ENCODE data around the gene MYO3B. TPM values are rescaled to one million over a fixed set of nuclear protein-coding genes. Genes with fewer than 3 reads are reported as not detected.
"Not testable (repeated sequence)": the region's sequence is repeated elsewhere in the genome, so short reads cannot be mapped to it uniquely, and the experiment has no call there.

Gene MYO3B
- total RNA-seq, 2 donors from 2014 or later: 0.09 to 0.74 TPM

GRCh38 chr2:170344663-170345346, 166.9 kb downstream of the MYO3B start:
- WGBS: 88% methylated on average over 3 of the region's 3 CpGs
- H3K27me3 ChIP-seq (replicated peaks; ENCODE audit: insufficient read depth): no peaks in the 10 kb centered on the region
- H3K27ac ChIP-seq: no peak overlapping the region
- intact Hi-C loops (cut with DNase I): no loop called here
- no peaks in the 10 kb centered on the region for H3K9me3 ChIP-seq
- H3K4me1 ChIP-seq (replicated peaks): no peaks in the 10 kb centered on the region
- no peak for DNase-seq (ENCODE audit: low spot score)
- no peak overlapping the region for H3K4me3 ChIP-seq
- no peak for TF ChIP-seq POLR2AphosphoS5 (IDR thresholded peaks at IDR 0.05)
- no peak for TF ChIP-seq CTCF (IDR thresholded peaks at IDR 0.05)
- TF ChIP-seq POLR2A (IDR thresholded peaks at IDR 0.05): no peak
- H3K36me3 ChIP-seq: no peaks in the 10 kb centered on the region

- no peak for TF ChIP-seq CTCF (IDR thresholded peaks at IDR 0.05)
- TF ChIP-seq POLR2A (IDR thresholded peaks at IDR 0.05): no peak
- no peak for TF ChIP-seq POLR2AphosphoS5 (IDR thresholded peaks at IDR 0.05)
- no peaks in the 10 kb centered on the region for H3K27me3 ChIP-seq (replicated peaks; ENCODE audit: insufficient read depth)
- no peaks in the 10 kb centered on the region for H3K9me3 ChIP-seq
- no peaks in the 10 kb centered on the region for H3K4me1 ChIP-seq (replicated peaks)
- no peak overlapping the region for H3K27ac ChIP-seq
- intact Hi-C loops (cut with DNase I): no loop called here
- no peak for DNase-seq (ENCODE audit: low spot score)
- WGBS: 76% methylated on average over 2 of the region's 2 CpGs
- H3K36me3 ChIP-seq: no peaks in the 10 kb centered on the region
- H3K4me3 ChIP-seq: no peak overlapping the region
Measured at GRCh38 chr2:170345607-170346006, 167.7 kb downstream of the MYO3B start.

GRCh38 chr2:170349269-170349668, 171.3 kb downstream of the MYO3B start:
- H3K27me3 ChIP-seq (replicated peaks; ENCODE audit: insufficient read depth); intact Hi-C loops (cut with DNase I): not testable (repeated sequence)
- WGBS: 73% methylated on average over 5 of the region's 5 CpGs

GRCh38 chr2:170350929-170351826, 173.2 kb downstream of the MYO3B start:
- Histone ChIP-seq H3K36me3 (no peaks in the 10 kb centered on the region), H3K27me3 (replicated peaks; ENCODE audit: insufficient read depth) (no peaks in the 10 kb centered on the region), H3K4me1 (replicated peaks) (no peaks in the 10 kb centered on the region), H3K9me3 (no peaks in the 10 kb centered on the region), H3K27ac (no peak overlapping the region), H3K4me3 (no peak overlapping the region)
- TF ChIP-seq POLR2AphosphoS5 (IDR thresholded peaks at IDR 0.05) (no peak), CTCF (IDR thresholded peaks at IDR 0.05) (no peak), POLR2A (IDR thresholded peaks at IDR 0.05) (no peak)
- WGBS: 72% methylated on average over 4 of the region's 4 CpGs
- no peak for DNase-seq (ENCODE audit: low spot score)
- intact Hi-C loops (cut with DNase I): no loop called here

More at GRCh38 chr2:170349269-170349668, 171.3 kb downstream of the MYO3B start:
- not testable (repeated sequence) for H3K9me3 ChIP-seq; DNase-seq (ENCODE audit: low spot score); H3K36me3 ChIP-seq; H3K4me1 ChIP-seq (replicated peaks); H3K27ac ChIP-seq; H3K4me3 ChIP-seq

GRCh38 chr2:170353723-170354122, 175.8 kb downstream of the MYO3B start:
- Histone ChIP-seq H3K4me3 (no peak overlapping the region), H3K36me3 (no peaks in the 10 kb centered on the region), H3K4me1 (replicated peaks) (no peaks in the 10 kb centered on the region), H3K9me3 (no peaks in the 10 kb centered on the region), H3K27me3 (replicated peaks; ENCODE audit: insufficient read depth) (no peaks in the 10 kb centered on the region), H3K27ac (no peak overlapping the region)
- intact Hi-C loops (cut with DNase I): no loop called here
- no peak for TF ChIP-seq CTCF (IDR thresholded peaks at IDR 0.05)
- no peak for TF ChIP-seq POLR2A (IDR thresholded peaks at IDR 0.05)
- TF ChIP-seq POLR2AphosphoS5 (IDR thresholded peaks at IDR 0.05): no peak
- WGBS: 89% methylated on average over 2 of the region's 2 CpGs
- DNase-seq (ENCODE audit: low spot score): no peak

All from prostate gland (tissue), 2 donors.